Measurements from ENCODE around the gene HIGD2B. TPM values are rescaled to one million over a fixed set of nuclear protein-coding genes. Genes with fewer than 3 reads are reported as not detected.

Gene HIGD2B
- polyA plus RNA-seq, 4 donors: not detected

Other genes with a start within 250 kb of the HIGD2B start
- 100 to 1,000 TPM; 183 to 219 (median 199) TPM for gene ARIH1, start 211.9 kb downstream of the HIGD2B start, polyA plus RNA-seq (ENCODE audit: insufficient read length in 4 of 4)
- 1 to 10 TPM in 1 of 4 donors, under 1 TPM in 1, not detected in 2; 0.55 to 1.1 TPM for gene GOLGA6B, start 31.5 kb downstream of the HIGD2B start, polyA plus RNA-seq (ENCODE audit: insufficient read length in 4 of 4)
- 10 to 100 TPM; 26.6 to 52.7 (median 39.7) TPM for gene BBS4, start within 50 bp of the HIGD2B start, polyA plus RNA-seq (ENCODE audit: insufficient read length in 4 of 4)
- 10 to 100 TPM; 51.0 to 62.2 (median 55.3) TPM for gene ADPGK, start 97.6 kb upstream of the HIGD2B start, polyA plus RNA-seq (ENCODE audit: insufficient read length in 4 of 4)

Data from left renal pelvis (tissue), 4 donors.